ENCODE measurements around the gene TSPEAR.
A peak's percentile ranks its signal among the peaks of the same experiment; 100 is the strongest.
"Not testable (repeated sequence)": the region's sequence is repeated elsewhere in the genome, so short reads cannot be mapped to it uniquely, and the experiment has no call there.

The TSPEAR gene

DNA sequence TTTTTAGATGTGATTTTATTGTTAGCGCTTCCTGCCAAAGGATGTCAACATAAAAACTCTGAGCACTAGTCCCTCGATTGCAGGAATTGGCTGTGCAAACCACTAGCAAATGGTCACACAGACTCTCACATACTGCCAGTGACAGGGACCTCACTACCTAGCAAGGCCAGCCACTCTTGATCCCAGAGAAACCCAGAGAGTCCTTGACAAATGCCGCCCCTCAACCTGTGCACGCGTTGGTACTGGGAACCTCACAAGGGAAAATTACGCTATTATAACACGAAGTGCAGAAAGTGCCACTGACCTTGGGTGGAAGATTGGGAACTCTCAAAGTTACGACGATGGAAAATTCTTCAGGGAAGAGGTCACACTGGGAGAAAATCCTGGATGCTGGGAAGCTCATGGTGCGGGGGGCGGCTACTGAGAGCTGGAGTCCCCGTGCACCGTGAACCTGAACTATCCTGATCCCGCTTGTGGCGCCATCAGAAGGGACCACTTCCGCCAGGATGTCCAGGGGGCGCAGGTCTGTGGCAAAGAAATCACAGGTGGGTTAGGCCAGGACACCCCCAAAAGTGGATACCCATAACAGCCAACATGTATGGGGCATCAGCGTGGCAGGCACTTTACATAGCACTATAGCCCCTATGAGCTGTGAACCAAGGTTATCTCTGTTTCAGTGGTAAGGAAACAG lies 143.7 kb downstream of the TSPEAR start:
- DNase-seq = no peak

DNA sequence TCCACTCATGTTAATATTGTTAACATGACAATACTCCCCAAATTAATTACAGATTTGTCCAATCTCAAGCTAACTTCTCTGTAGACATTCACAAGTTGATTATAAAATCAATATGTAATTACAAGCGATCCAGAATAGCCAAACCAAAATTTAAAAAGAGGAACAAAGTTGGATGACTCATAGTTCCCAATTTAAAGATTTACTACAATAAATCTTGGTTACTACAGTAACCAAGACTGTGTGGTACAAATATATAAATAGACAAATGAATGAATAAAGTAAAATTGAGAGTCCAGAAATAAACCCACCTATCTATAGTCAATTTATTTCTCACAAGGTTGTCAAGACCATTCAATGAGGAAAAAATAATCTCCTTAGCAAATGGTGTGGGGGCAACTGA lies 145.0 kb downstream of the TSPEAR start:
- DNase-seq = no peak

DNA sequence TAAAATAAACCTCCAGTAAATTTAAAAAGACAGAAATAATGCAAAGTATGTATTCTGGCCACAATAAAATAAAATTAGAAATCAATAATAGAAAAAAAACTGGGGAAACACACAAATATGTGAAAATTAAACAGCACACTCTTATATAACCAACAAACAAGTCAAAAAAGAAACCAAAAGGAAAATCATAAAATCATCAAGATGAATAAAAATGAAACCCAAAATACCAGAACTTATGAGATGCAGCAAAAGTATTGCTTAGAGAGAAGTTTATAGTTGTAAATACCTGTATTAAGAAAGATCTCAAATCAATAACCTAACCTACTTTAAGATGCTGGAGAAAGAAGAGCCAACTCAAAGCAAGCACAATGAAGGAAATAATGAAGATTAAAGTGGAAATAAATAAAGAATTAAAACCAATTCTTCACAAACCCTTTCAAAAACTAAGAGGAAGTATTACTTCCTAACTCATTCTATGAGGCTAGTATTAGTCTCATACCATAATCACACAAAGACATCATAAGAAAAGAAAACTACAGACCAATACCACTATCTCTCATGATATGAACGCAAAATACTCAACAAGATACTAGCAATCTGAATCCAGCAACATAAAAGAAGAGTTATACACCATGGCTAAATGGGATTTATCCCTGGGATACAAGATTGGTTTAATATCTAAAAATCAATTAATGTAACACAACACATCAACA lies 146.3 kb downstream of the TSPEAR start:
- no peak for DNase-seq

DNA sequence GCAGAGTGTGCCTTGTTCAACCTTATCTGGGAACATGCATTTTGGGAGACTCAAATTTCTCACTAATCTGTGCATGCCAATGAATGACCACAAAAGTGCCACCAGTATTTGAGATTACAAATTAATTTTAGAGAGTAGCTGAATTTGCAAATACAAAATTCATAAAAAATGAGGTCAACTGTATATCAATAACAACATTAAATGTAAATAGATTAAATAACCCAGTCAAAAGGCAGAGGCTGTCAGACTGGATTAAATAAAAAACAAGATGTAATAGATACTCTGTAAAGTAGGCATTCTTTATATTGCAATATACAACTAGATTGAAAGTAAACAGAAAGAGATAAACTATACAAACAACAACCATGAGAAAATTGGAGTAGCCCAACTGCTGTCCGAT lies 147.3 kb downstream of the TSPEAR start:
- DNase-seq = no peak

DNA sequence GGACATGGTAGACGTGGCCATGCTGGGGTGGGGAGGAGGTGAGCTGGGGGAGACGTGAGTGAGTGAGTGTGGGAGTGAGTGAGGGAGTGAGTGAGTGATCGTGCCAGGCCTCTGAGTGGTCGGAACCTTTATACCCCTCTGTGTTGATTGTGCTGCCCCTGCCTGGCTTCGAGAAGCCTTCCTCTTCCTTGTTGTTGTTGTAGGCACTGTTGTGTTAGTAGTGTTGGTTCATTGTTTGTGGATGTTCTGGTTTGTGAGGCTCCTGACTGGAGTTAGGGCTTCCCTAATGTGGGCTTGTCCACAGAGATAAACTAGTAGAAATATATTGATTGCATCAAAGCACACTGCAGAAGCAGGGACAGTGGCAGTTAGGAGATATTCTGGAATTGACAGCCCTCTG lies 152.7 kb downstream of the TSPEAR start, which contains the start of gene KRTAP10-3:
KRTAP10-3 (minus strand) TSS at position 101 of the 400 bp plus-strand sequence; CDS start at position 21, 80 bp downstream.
- no peak for DNase-seq

DNA sequence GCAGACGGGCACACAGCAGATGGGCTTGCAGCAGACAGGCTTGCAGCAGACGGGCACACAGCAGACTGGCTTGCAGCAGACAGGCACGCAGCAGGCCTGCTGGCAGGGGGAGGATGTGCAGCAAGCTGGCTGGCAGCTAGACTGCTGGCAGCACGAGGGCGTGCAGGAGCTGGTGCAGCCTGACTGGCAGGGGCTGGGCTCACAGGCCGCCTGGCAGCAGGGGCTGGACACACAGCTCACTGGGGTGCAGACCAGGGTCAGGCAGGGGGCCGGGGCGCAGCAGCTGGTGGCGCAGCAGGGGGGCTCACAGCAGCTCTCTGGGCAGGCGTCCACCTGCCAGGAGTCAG lies 153.1 kb downstream of the TSPEAR start:
- not testable (repeated sequence) for DNase-seq

DNA sequence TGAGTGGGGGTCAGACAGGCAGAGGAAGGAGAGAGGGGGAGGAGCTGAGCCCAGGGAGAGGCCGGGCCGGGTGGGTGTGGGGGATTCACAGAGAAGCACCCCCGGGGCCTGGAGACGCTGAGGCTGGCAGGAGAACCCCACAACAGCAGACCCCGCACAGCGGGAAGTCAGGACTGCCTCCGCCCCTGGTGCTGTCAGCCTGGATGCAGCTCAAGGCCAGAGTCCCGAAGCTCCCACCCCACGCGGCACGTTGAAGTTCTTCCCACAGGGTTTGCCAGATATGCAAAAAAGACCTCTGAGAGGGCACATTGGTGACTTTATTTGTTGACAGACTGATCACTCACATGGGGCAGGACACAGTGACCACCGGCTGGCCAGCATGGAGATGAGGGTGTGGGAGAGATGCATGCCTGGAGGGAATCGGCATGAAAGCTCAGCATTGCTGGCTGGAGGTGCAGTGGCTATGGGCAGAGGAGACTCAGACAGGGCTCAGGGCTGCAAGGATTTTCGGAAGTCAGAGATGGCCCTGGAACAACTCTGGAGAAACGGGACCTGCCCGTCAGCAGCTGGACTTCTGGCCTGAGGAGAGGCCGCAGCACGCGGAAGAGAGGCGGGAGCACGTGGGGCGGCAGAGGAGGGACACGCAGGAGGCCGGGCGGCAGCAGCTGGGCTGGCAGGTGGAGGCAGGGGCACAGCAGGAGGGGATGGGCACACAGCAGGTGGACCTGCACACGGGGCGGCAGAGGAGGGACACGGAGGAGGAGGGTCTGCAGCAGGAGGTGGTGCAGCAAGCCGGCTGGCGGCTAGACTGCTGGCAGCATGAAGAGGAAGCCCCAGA lies 153.7 kb downstream of the TSPEAR start:
- no peak for DNase-seq

DNA sequence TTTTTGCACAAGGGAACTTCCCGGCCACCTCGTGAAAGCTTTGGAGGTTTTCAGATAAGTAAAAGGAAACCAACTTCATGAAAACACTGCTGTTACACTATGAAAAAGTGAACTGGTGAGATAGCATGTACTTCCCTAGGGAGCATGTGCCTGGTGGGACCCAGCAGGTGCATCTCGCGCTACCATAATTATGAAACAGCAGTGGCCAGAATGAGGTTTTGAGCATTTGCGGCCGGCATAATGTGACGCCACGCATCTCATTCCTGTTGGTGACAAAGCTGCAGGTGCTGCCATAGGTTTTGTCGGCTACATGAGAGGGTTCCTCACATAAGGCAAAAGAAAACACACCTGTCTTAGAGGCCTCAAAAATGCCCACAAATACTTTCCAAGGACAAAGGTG lies 154.5 kb downstream of the TSPEAR start:
- DNase-seq = no peak

DNA sequence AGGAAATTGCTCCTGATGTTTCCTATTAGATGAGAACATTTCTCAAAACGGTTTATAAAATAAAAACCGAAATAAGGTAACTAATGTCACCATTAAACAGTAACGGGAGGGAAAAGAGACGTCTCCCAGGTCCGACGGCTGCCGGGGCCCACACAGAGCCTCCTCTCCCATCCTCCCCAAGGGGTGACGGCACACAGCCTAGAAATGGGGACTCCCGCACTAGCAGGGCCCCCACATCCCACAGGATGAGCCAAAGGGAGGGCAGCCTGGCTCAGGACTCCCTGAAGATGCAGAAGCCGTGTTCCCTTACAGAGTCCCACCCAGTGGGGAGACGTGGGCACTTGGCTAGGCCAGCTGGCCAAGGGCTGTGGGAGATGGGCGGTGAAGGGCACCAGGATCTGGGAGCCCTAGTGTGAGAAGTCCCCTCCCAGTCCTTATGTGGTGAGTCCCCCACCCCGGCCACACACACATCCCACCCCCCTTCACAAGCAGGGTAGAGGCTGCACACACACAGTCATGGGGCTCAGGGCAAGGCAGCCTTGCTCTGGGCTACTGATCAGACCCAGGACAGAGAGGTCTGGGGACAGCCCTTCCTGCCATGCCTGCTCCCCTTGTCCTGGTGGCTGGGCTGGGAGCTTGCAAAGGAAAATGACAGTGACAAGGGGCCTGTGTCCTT lies 156.0 kb downstream of the TSPEAR start:
- no peak for DNase-seq

DNA sequence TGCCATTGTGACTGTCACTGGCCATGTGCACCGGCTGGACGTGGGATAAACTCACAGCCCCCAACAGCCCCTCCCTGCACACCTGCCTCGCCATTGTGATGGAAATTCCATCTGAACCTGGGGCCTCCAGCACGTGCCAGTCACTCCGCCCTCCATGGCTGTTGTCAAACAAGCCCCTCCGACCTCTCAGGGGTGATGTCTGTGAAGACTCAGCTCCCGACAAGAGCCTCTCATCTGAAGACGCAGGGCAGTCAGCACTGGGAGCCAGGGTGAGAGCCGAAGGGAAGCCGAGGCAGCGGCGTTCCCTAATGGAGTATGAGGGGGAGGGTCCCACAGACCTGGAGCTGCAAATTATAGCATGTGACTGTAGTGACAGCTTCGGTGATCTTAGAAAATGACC lies 158.7 kb downstream of the TSPEAR start:
- DNase-seq = no peak

DNA sequence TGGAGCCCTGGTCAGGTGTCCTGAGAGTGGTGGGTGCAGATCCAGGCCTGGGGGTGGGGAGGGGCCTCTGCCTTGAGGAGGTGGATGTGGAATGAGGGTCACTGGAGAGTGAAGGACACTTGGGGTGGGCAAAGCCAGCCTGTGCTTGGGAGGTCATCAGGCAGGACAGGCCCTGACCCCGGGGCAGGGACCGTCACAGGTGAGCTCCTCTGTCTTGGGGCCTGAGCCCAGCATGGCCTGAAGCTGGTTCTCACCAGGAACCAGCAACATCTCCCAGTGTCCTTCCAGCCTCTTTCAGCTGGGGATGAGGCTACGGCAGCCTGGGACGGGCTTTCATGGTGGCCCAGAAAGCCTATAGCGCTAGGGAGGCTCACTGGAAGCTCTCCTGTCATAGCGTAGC lies 159.2 kb downstream of the TSPEAR start:
- DNase-seq = no peak

DNA sequence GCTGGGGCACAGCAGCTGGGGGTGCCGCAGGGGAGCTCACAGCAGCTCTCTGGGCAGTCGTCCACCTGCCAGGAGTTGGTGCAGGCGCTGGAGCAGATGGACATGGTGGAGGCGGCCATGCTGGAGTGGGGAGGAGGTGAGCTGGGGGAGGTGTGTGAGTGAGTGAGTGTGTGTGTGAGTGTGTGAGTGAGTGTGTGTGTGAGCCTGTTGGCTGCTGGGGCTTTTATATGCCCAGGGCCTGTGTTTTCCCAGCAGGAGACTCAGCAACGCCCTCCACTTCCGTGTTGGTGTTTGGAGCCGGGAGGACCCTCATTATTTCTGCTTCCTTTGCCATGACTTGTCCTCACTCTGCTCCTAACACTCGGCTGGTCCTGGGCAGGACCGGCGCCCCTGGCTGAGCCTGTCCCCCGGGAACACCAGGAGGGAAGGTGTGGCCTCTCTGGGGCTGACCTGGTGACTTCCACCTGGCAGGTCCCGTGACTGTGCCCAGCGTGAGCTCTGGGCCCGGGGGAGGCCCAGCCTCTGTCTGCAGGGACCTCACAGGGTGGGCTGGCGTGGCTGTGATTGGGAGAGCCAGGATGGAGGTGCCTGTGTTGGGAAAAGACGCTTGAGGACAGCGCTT lies 159.9 kb downstream of the TSPEAR start, which contains the start of gene KRTAP10-2:
KRTAP10-2 (minus strand) TSS at position 166 of the 622 bp plus-strand sequence; CDS start at position 119, 47 bp downstream.
- DNase-seq = no peak

DNA sequence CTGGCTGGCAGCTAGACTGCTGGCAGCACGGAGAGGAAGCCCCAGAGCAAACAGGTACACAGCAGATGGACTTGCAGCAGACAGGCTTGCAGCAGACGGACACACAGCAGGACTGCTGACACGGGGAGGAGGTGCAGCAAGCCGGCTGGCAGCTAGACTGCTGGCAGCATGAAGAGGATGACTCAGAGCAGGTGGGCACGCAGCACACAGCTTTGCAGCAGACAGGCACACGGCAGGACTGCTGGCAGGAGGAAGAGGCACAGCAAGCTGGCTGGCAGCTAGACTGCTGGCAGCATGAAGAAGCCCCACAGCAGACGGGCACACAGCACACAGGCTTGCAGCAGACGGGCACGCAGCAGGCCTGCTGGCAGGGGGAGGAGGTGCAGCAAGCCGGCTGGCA lies 160.6 kb downstream of the TSPEAR start:
- peak in 1 of 14 donors; percentile 16 for DNase-seq

DNA sequence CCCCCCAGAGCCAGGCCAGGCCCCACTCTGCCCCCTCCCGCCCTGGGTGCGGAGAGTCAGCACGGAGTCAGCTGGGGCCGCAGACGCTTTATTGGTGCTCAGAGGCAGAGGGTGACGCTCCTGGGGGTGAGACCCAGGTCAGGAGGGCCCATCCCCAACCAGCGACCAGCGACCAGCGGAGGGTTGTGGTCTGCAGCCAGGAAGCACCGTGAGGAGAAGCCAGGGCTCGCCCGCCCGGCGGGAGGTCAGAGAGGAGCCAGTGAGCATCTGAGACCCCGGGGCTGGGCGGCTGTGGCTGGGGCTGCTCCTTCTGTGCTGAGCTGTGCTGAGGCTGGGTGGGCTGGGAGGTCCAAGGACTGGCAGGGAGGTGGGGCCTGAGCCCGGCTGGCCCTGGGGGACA lies 161.1 kb downstream of the TSPEAR start:
- DNase-seq = not testable (repeated sequence)

DNA sequence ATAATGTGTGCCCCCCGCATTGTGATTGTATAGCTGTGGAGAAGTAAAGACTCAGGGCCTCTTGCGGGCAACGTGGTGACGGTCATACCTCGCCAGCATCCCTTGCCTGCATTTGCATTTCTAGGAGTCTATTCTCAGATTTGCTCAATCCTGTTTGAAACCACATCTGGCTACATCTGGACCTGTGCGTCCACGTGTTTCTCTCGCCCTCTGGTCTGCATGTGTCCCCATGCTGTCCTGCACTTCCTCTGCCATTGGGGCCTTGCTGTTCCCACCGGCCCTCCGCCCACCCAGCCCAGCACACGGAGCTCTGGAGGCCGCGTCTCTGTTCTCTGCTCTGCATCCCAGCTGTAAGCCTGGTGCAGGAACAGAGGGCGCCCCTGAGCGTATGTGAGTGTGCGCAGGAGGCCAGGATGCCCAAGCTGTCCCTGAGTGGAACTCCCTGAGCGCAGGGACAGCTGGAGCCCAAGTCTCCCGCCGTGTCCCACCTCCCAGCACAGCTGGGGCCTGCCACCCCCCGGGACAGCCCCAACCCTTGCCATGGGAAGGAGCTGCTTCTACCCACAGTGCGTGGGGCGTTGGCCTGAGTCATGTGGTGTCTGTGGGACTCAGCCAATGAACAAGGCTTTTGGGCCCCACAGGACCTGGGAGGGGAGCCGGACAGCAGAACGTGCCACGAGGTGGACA lies 161.7 kb downstream of the TSPEAR start:
- no peak for DNase-seq

DNA sequence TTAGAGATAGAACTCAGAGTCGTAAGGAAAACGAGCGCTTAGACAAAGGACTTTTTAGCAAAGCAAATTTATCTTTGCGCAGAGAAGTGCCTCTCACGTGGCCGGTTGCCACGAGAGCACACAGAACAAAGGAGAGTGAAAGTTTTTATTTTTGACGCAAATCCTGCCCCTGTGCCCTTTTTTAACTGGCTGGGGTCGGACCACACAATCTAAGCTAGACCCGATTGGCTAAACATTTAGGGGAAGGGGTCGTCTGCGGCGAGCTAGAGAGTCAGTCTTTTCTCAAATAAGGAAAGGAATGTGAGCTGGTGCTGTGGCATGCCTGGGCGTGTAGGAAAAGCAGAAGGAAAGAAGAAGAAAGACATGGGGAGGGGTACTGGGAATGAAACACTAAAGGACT lies 162.4 kb downstream of the TSPEAR start:
- no peak for DNase-seq

DNA sequence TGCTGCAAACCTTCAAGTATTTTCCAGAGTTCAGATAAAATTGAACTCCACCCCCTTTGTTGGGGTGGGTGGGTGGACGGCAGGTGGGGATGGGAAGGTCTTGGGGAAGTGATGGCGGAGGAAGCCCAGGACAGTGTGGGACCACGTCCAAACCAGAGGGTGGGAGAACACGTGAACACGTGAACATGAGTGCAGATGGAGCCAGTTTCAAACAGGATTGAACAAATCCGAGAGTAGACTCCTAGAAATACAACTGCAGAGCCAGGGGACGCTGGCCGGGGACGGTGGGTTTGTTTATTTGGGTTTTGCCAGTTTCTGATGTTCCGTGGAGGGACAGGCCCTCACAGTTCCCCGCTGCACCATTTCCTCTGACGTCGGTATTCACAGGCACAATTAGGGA lies 163.0 kb downstream of the TSPEAR start:
- DNase-seq = no peak

DNA sequence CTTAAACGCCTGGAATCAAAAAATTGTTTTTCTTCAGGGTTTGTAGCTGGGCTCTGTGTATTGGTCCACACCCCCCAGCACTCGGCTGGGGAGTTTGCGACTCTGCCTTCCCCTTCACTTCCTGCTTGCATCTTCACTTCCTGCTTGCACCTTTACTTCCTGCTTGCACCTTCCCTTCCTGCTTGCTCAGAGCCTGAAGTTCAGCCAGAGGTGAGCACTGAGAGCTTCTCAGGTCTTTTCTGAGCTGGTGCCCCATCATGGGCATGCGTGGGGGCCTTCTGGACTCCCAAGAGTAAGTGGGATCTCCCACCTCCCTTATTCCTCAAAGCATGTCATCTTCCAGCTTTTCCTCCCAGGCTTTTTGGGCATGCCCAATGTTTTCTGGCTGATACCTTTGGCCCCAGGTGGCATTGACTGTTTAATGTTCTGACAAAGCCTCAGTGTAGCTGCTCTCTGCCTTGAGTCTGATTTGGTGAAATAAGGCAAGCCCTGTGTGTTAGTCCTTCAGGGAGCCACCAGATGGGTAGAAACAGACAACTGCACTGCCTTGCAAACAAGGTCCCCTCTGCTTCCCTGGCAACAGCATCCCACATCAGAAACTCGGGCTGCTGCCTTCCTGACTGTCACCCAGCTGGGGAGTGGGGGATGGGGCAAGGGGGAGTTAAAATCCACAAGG lies 163.6 kb downstream of the TSPEAR start:
- no peak for DNase-seq

DNA sequence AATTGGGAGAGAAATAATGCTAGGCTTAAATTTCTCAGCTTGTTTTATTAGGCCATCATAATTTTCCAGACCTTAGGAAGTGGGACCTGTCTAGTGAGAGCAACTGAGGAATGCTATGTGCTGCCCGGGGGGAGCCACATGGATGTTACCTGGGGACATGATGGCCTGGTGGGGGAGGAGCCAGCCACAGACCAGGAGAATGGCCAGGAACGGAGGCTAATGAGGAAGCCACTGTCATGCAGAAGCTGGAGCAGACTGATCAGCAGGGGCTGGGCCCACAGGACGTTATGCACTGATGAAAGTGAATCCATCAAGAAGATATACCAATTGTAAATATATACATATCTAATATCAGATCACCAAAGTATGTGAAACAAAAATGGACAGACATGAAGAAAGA lies 166.8 kb downstream of the TSPEAR start:
- no peak for DNase-seq

DNA sequence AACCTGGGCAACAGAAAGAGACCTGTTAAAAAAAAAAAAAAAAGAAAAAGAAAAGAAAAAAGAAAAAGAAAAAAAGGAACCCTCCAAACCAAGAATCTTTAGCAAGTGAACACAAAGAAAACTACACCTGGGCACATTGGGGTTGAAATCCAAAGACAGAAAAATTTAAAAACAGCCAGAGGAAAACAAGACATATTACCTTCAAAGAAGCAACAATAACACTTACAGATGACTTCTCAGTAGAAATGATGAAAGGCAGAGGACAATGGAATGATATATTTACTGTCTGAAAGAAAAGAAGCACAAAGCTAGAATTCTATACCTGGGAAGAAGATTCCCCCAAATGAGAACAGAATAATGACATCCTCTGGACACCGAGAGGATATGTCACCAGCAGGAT lies 168.7 kb downstream of the TSPEAR start:
- no peak for DNase-seq

DNA sequence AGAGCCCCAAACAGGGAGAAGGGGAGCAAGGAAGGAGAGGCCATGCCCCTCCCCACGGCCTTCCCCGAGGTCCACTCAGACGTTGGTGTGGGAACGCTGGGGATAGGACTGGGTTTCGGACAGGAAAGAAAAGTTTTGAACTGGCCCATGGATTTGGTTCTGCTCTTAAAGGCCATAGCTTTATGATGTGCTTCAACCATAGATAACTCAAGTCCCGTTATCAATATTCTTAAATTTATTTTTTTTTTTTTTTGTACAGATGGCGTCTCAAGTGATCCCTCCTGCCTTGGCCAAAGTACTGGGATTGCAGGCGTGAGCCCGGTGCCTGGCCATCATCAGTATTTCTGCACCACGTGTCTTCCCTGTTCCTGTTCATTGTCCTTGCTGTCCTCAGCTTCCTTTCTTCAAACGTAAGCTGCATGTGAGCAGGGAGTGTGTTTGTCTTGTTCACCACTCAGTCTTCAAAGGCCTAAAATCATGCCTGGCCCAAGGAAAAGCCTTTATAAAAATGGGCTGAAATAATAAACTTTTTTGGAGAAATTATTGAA lies 170.6 kb downstream of the TSPEAR start:
- DNase-seq = no peak

All from C1 segment of cervical spinal cord (tissue), 14 donors.